Mesenchymal stem cell (in vitro differentiated cells and primary cell): Measurements from ENCODE around the gene CCNK.

ENCODE experiments used
- DNase-seq: peaks from one replicate; pipeline ENCODE4 v3.0.0-alpha.2; 2013
- H2AFZ ChIP-seq: one replicate; pipeline ENCODE4 v1.6.1; 2013; ENCODE audit warnings: low read depth, mild to moderate bottlenecking, control low read depth, inconsistent platforms, low read length, moderate library complexity
- H2AK5ac ChIP-seq: 2 replicates; pipeline ENCODE4 v1.6.1; 2013; ENCODE audit warnings: low read length, moderate library complexity, mild to moderate bottlenecking, inconsistent platforms; ENCODE audit not compliant: severe bottlenecking
- H2BK120ac ChIP-seq: one replicate; pipeline ENCODE4 v1.6.1; 2013; ENCODE audit warnings: low read depth, mild to moderate bottlenecking, inconsistent platforms, low read length, moderate library complexity
- H2BK12ac ChIP-seq, 2 experiments: one replicate each; pipeline ENCODE4 v1.6.1; 2013; ENCODE audit warnings: inconsistent platforms in 2 of 2, low read length in 2 of 2, mild to moderate bottlenecking in 2 of 2, moderate library complexity in 2 of 2, control low read depth in 1 of 2
- H2BK15ac ChIP-seq: one replicate; pipeline ENCODE4 v1.6.1; 2013; ENCODE audit warnings: mild to moderate bottlenecking, low read depth, inconsistent platforms; ENCODE audit not compliant: poor library complexity, severe bottlenecking
- H2BK5ac ChIP-seq: 2 replicates; pipeline ENCODE4 v1.6.1; 2013; ENCODE audit warnings: low read depth, mild to moderate bottlenecking, low read length, control low read depth, inconsistent platforms; ENCODE audit not compliant: poor library complexity, severe bottlenecking
- H3K14ac ChIP-seq, 2 experiments: one replicate each; pipeline ENCODE4 v1.6.1; 2013; ENCODE audit warnings: inconsistent platforms in 2 of 2, low read length in 2 of 2, control low read depth in 1 of 2, mild to moderate bottlenecking in 1 of 2, moderate library complexity in 1 of 2
- H3K18ac ChIP-seq, 2 experiments: one replicate each; pipeline ENCODE4 v1.6.1; 2013; ENCODE audit warnings: inconsistent platforms in 2 of 2, low read length in 2 of 2, control low read depth in 1 of 2, low read depth in 1 of 2, mild to moderate bottlenecking in 1 of 2
- H3K23ac ChIP-seq, 2 experiments: one replicate each; pipeline ENCODE4 v1.6.1; 2013; ENCODE audit warnings: inconsistent platforms in 2 of 2, low read length in 2 of 2, mild to moderate bottlenecking in 2 of 2, moderate library complexity in 2 of 2, control low read depth in 1 of 2
- H3K27ac ChIP-seq: 2 replicates; pipeline ENCODE4 v1.5.1; 2013; ENCODE audit warnings: mild to moderate bottlenecking, moderate library complexity, low read length, control low read depth, inconsistent platforms; ENCODE audit not compliant: poor library complexity, severe bottlenecking
- H3K27me3 ChIP-seq, 2 experiments: 2 replicates each; pipeline versions ENCODE4 v1.6.1 to v1.7.0; 2013; ENCODE audit warnings: low read length in 2 of 2, mild to moderate bottlenecking in 2 of 2, moderate library complexity in 2 of 2, control low read depth in 1 of 2, inconsistent platforms in 1 of 2; ENCODE audit not compliant: control insufficient read depth in 1 of 2, insufficient read depth in 1 of 2
- H3K36me3 ChIP-seq, 2 experiments: 2 replicates each; pipeline versions ENCODE4 v1.6.1 to v1.7.0; 2013; ENCODE audit warnings: low read length in 2 of 2, control low read depth in 1 of 2, inconsistent platforms in 1 of 2, low read depth in 1 of 2, mild to moderate bottlenecking in 1 of 2; ENCODE audit not compliant: insufficient read depth in 2 of 2, control insufficient read depth in 1 of 2
- H3K4ac ChIP-seq, 2 experiments: one replicate each; pipeline ENCODE4 v1.6.1; 2013; ENCODE audit warnings: inconsistent platforms in 2 of 2, low read length in 2 of 2, mild to moderate bottlenecking in 2 of 2, moderate library complexity in 2 of 2, control low read depth in 1 of 2, low read depth in 1 of 2
- H3K4me1 ChIP-seq: 2 replicates; pipeline ENCODE4 v1.6.1; 2013; ENCODE audit warnings: low read depth, low read length, control low read depth; ENCODE audit not compliant: control insufficient read depth, insufficient read depth
- H3K4me2 ChIP-seq: 2 replicates; pipeline ENCODE4 v1.6.1; 2013; ENCODE audit warnings: low read length, mild to moderate bottlenecking, inconsistent platforms; ENCODE audit not compliant: poor library complexity, severe bottlenecking
- H3K4me3 ChIP-seq, 2 experiments: 2 replicates each; pipeline versions ENCODE4 v1.5.1 to v1.7.0; 2013; ENCODE audit warnings: low read length in 2 of 2, mild to moderate bottlenecking in 2 of 2, control low read depth in 1 of 2, low read depth in 1 of 2; ENCODE audit not compliant: insufficient read depth in 1 of 2
- H3K79me1 ChIP-seq: replicated peaks from 2 replicates; pipeline ENCODE4 v1.6.1; 2013; ENCODE audit warnings: mild to moderate bottlenecking, control low read depth, low read length, inconsistent platforms; ENCODE audit not compliant: poor library complexity, severe bottlenecking
- H3K9ac ChIP-seq: 2 replicates; pipeline ENCODE4 v1.7.0; 2013; ENCODE audit warnings: mild to moderate bottlenecking, low read length, moderate library complexity
- H3K9me3 ChIP-seq: 2 replicates; pipeline ENCODE4 v1.7.0; 2013; ENCODE audit warnings: mild to moderate bottlenecking, low read length; ENCODE audit not compliant: control insufficient read depth
- H4K8ac ChIP-seq: one replicate; pipeline ENCODE4 v1.6.1; 2013; ENCODE audit warnings: inconsistent platforms, mild to moderate bottlenecking, low read length, moderate library complexity
- H4K91ac ChIP-seq: one replicate; pipeline ENCODE4 v1.6.1; 2013; ENCODE audit warnings: mild to moderate bottlenecking, low read length, inconsistent platforms
- WGBS: methylation state at CpG from one replicate; pipeline ENCODE4 v1.1.7; 2013; ENCODE audit warnings: mixed read lengths; 5-methylcytosine and 5-hydroxymethylcytosine counted together

Gene CCNK

DNA sequence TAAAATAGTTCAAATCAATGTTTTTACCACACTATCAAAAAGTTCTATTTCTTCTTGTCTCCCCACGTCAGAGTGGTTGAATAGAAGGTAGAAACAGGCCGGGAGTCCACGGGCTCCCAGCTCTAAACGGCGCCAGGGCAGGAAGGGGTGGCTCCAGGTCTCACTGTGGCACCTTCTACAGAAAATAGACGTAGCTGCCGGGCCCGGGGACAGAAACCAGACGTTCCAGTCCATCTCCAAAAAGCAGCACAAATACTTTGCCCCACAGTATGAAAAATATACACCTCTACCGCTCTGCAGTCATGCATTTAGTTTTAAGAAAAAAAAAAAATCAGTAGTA is 30.9 kb downstream of the CCNK start:
- 96% methylated on average over 9 of the region's 10 CpGs for WGBS
- no peak overlapping the region for H2AK5ac ChIP-seq
- no peak overlapping the region for H3K18ac ChIP-seq
- H3K27me3 ChIP-seq, result peaks cover 0 to under 1% of the 10 kb centered on the region in 2 experiments
- H3K14ac ChIP-seq, result no peak overlapping the region
- peak overlapping the region; percentile 46 for H3K9ac ChIP-seq
- no peak overlapping the region for H3K27ac ChIP-seq
- no peak for DNase-seq
- H2BK5ac ChIP-seq, result no peak overlapping the region
- H2BK15ac ChIP-seq, result no peak overlapping the region
- no peak overlapping the region for H3K4me3 ChIP-seq
- H2BK12ac ChIP-seq, result no peak overlapping the region
- H3K4me1 ChIP-seq, result peaks cover 8% of the 10 kb centered on the region
- no peaks in the 10 kb centered on the region for H3K9me3 ChIP-seq
- H2AFZ ChIP-seq, result no peak overlapping the region
- no peak overlapping the region for H4K91ac ChIP-seq
- peaks cover 10% of the 10 kb centered on the region for H3K79me1 ChIP-seq
- no peak overlapping the region for H3K23ac ChIP-seq
- H3K4me2 ChIP-seq, result no peak overlapping the region
- no peak overlapping the region for H4K8ac ChIP-seq
- no peak overlapping the region for H2BK120ac ChIP-seq
- H3K36me3 ChIP-seq, result peaks cover 35 to 75% of the 10 kb centered on the region in 2 experiments
- H3K4ac ChIP-seq, result no peak overlapping the region

DNA sequence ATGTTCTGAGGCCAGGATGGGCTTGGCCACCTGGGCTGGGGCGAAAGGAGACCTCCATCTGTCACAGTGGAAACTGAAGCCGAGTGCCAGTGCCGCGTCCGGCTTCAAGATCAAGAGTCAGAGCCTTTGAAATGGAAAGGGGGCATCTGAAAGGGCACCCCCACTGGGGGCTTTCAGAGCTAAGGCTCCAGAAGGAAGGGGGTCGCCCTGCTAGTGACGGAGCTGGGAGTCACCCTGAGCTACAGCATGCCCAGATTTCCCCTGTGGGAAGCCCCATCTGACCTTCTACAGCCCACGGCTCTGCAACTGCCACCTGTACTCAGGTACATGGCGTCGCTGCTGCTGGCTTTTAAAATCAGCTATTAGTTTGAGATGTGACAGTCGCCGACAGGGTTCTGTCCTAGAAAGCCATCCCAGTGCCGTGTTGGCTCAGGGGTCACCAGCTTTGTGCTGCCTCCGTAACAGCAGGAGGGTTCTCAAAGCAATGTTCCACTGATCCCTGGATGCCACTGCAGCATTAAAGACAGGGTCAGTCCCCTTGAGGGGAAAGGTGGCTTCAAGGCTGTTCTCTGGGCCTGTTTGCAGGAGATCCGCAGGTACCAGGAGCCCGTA is 31.5 kb downstream of the CCNK start:
- peaks cover 29 to 69% of the 10 kb centered on the region in 2 experiments for H3K36me3 ChIP-seq
- no peak overlapping the region for H2BK12ac ChIP-seq
- H2AFZ ChIP-seq, result no peak overlapping the region
- H3K27ac ChIP-seq, result no peak overlapping the region
- H3K79me1 ChIP-seq, result peaks cover 10% of the 10 kb centered on the region
- no peak overlapping the region for H2BK120ac ChIP-seq
- no peak overlapping the region for H3K9ac ChIP-seq
- H2BK15ac ChIP-seq, result no peak overlapping the region
- no peak overlapping the region for H3K4me3 ChIP-seq
- H4K8ac ChIP-seq, result no peak overlapping the region
- H2BK5ac ChIP-seq, result no peak overlapping the region
- H3K4ac ChIP-seq, result no peak overlapping the region
- no peak overlapping the region for H3K18ac ChIP-seq
- no peak for DNase-seq
- H3K23ac ChIP-seq, result no peak overlapping the region
- no peak overlapping the region for H4K91ac ChIP-seq
- H3K4me1 ChIP-seq, result peaks cover 8% of the 10 kb centered on the region
- H3K27me3 ChIP-seq, result peaks cover 0 to 5% of the 10 kb centered on the region in 2 experiments
- H3K14ac ChIP-seq, result no peak overlapping the region
- no peak overlapping the region for H3K4me2 ChIP-seq
- no peak overlapping the region for H2AK5ac ChIP-seq
- no peaks in the 10 kb centered on the region for H3K9me3 ChIP-seq
- WGBS, result 94% methylated on average over 16 of the region's 16 CpGs

DNA sequence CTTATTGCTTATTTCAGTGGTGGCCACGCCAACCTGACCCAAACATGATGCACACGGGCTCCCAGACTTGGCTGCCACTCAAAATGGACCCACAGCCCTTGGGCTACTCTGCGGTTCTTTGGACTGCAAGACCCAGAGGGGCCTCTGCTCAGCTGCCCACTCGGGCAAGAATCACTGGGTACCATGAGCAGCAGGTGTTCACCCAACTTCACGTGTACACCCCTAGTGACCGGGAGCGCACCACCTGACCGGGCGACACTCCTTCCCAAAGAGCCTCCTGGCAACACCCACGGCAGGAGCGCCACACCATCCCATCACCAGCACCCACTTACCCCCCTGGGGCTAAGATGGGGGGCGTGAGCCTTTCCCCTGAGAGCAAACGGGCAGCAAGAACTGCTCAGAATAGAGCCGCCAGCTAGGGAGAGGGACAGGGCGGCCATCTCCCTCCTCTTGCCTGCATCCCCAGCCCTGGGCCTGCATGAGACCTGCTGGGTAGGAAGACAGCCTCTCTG is 32.0 kb downstream of the CCNK start:
- Histone ChIP-seq H4K8ac (peak overlapping the region; percentile 61), H2BK15ac (no peak overlapping the region), H2BK5ac (no peak overlapping the region), H3K36me3 (peaks cover 23 to 64% of the 10 kb centered on the region in 2 experiments), H3K14ac (no peak overlapping the region), H4K91ac (no peak overlapping the region), H3K4ac (no peak overlapping the region), H3K9me3 (no peaks in the 10 kb centered on the region), H2AFZ (no peak overlapping the region), H2BK120ac (no peak overlapping the region), H3K27ac (no peak overlapping the region), H2BK12ac (no peak overlapping the region), H2AK5ac (no peak overlapping the region), H3K9ac (no peak overlapping the region), H3K18ac (no peak overlapping the region), H3K79me1 (peaks cover 10% of the 10 kb centered on the region), H3K4me3 (no peak overlapping the region), H3K27me3 (peaks cover 0 to 8% of the 10 kb centered on the region in 2 experiments), H3K23ac (no peak overlapping the region), H3K4me2 (no peak overlapping the region), H3K4me1 (peaks cover 9% of the 10 kb centered on the region)
- DNase-seq, result no peak
- 96% methylated on average over 15 of the region's 15 CpGs for WGBS

DNA sequence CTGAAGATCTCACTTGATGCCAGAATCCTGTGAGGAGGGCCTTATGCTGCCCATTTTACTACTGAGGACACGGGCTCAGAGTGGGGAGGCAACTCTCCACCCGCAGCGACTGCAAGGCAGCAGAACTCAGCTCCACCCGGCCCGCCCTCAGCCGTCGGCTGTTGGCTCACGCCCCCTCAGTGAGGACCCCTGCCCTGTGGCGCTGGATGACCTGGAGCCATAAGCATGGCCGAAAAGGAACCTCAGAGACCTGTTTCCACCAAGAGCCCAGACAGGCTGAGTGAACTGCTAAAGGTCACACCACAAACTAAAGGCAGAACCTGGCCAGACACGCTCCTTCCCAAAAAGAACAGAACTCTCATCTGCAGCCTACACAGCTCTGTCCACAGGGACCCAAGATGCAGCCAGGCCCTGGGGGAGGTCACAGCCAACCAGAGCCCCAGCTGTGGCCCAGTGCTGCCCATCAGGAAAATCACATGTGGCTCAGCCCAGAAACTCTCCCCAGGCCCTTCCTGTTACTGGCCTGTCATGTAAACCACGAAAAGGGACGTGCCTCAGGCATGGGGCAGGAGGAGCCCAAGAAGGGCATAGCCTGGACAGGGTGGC is 32.8 kb downstream of the CCNK start:
- Histone ChIP-seq H2AFZ (no peak overlapping the region), H2BK15ac (no peak overlapping the region), H3K4me2 (no peak overlapping the region), H4K91ac (no peak overlapping the region), H3K9me3 (no peaks in the 10 kb centered on the region), H3K14ac (no peak overlapping the region), H3K4ac (no peak overlapping the region), H2BK12ac (no peak overlapping the region), H4K8ac (no peak overlapping the region), H3K4me3 (no peak overlapping the region), H3K79me1 (peaks cover 5% of the 10 kb centered on the region), H3K27ac (no peak overlapping the region), H2BK120ac (no peak overlapping the region), H3K36me3 (peaks cover 15 to 56% of the 10 kb centered on the region in 2 experiments), H3K4me1 (peaks cover 12% of the 10 kb centered on the region), H2BK5ac (no peak overlapping the region), H3K27me3 (peaks cover 0 to 8% of the 10 kb centered on the region in 2 experiments), H3K9ac (no peak overlapping the region), H3K23ac (no peak overlapping the region), H3K18ac (no peak overlapping the region), H2AK5ac (no peak overlapping the region)
- WGBS, result 84% methylated on average over 13 of the region's 13 CpGs
- DNase-seq, result no peak
